ENCODE measurements around the gene RFX2. TPM values are rescaled to one million over a fixed set of nuclear protein-coding genes. Genes with fewer than 3 reads are reported as not detected.

The RFX2 gene
- total and polyA plus RNA-seq, 7 donors = 1.2 to 21.2 (median 14.3) TPM

DNA sequence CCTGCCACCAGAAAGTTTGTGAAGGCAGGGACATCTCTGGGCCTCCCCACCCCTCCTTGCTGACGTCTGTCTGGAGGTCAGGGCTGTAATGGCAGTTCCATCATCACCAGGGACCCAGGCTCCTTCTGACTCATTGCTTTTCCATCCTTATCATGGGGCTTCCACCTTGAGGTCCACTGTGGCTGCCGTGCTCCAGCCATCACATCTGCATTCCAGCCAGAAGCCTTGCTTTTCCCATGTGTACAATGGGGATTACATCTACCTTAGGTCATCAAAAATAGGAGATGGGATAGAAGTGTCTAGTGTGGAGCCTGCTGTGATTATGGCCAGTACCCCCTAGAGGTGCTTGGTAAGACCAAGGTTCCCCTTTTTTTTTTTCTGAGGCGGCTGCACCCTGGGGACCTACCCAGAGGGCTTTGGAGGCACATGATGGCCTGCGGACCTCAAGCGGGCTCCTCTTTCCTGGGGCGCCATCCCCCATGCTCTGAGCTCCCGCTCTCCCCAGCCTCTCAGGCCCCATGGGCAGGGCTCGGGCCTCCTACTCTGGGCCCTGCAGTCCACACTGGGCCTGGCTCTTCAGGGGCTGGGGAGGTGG, 119.0 kb downstream of the RFX2 start:
- Histone ChIP-seq H3K27me3 (no peaks in the 10 kb centered on the region), H3K4me3 (no peak overlapping the region), H3K36me3 (peaks cover 4 to 20% (median 10%) of the 10 kb centered on the region in 4 donors), H3K4me1 (peaks cover 0 to 35% (median 20%) of the 10 kb centered on the region in 4 donors), H3K27ac (no peak overlapping the region), H3K9me3 (no peaks in the 10 kb centered on the region)
- no peak for DNase-seq
- intact Hi-C loops (cut with DNase I) = no loop called here
- 94% methylated on average over 8 of the region's 8 CpGs for WGBS, 2 donors
- TF ChIP-seq POLR2AphosphoS5 (IDR thresholded peaks at IDR 0.05) (no peak), POLR2A (IDR thresholded peaks at IDR 0.05) (no peak), EP300 (IDR thresholded peaks at IDR 0.05) (no peak)
- TF ChIP-seq, protein P1, sequence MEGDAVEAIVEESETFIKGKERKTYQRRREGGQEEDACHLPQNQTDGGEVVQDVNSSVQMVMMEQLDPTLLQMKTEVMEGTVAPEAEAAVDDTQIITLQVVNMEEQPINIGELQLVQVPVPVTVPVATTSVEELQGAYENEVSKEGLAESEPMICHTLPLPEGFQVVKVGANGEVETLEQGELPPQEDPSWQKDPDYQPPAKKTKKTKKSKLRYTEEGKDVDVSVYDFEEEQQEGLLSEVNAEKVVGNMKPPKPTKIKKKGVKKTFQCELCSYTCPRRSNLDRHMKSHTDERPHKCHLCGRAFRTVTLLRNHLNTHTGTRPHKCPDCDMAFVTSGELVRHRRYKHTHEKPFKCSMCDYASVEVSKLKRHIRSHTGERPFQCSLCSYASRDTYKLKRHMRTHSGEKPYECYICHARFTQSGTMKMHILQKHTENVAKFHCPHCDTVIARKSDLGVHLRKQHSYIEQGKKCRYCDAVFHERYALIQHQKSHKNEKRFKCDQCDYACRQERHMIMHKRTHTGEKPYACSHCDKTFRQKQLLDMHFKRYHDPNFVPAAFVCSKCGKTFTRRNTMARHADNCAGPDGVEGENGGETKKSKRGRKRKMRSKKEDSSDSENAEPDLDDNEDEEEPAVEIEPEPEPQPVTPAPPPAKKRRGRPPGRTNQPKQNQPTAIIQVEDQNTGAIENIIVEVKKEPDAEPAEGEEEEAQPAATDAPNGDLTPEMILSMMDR (IDR thresholded peaks at IDR 0.05) = no peak

DNA sequence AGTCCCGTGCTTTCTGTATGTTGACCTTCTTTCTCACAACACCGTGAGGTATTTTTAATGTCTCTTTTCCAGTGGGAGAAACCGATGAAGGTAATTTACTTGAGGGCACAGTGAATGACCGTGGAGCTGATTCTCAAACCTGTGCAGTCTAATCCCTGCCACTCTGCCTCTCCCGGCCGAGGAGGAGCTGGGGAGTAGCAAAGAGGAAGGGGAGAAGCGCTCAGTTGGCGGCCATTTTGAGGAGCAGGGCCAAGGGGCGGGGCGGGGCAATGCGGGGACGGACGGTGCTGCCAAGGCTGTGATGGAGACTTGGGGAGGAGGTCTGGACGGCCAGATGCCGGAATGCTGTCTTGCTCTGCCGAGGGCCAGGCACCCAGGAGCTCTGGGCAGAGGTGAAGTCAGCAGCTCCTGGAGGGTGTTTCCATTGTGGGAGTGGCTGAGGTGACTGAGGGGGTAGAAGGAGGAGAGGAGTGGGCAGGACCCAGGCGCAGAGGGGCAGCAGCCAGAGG, 120.0 kb downstream of the RFX2 start:
- Histone ChIP-seq H3K36me3 (peaks cover 0 to 10% (median 6%) of the 10 kb centered on the region in 4 donors), H3K27ac (peak overlapping the region in 1 of 4 donors; percentile 4), H3K9me3 (no peaks in the 10 kb centered on the region), H3K4me1 (peaks cover 0 to 35% (median 20%) of the 10 kb centered on the region in 4 donors), H3K4me3 (no peak overlapping the region), H3K27me3 (no peaks in the 10 kb centered on the region)
- intact Hi-C loops (cut with DNase I) = no loop called here
- no peak for DNase-seq
- no peak for TF ChIP-seq POLR2AphosphoS5 (IDR thresholded peaks at IDR 0.05)
- TF ChIP-seq POLR2A (IDR thresholded peaks at IDR 0.05) = no peak
- TF ChIP-seq, protein P1 (IDR thresholded peaks at IDR 0.05) = no peak
- no peak for TF ChIP-seq EP300 (IDR thresholded peaks at IDR 0.05)
- WGBS, 2 donors = 44 to 77% methylated on average over 17 of the region's 17 CpGs

DNA sequence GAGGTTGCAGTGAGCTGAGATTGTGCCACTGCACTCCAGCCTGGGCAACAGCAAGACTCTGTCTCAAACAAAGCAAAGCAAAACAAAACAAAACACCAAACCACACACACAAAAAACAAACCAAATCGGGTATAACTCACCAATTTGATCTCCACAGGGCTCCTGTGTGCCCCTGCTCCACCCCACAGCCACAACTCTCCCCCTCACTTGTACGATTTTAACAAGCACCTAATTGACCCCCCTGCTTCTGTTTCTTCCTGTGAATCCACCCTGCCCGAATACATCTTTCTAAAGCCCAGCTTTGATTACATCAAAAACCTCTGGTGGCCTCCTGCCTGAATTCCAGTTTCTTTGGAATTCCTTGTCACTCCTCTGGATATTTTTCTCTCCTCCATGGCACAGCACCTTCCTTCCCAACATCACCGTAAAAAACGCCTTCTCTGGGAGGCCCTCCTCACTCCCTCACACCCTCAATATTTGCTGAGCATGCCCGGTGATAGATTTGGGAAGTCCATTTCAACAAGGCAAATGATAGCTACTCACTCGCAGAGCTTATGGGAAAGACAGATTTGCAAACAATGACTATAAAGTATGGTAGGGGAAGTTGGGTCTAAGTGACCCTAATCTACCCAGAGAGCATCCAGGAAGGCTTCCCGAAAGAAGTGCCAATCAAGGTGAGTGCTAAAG, 120.8 kb downstream of the RFX2 start:
- 75 to 78% methylated on average over 8 of the region's 8 CpGs for WGBS, 2 donors

DNA sequence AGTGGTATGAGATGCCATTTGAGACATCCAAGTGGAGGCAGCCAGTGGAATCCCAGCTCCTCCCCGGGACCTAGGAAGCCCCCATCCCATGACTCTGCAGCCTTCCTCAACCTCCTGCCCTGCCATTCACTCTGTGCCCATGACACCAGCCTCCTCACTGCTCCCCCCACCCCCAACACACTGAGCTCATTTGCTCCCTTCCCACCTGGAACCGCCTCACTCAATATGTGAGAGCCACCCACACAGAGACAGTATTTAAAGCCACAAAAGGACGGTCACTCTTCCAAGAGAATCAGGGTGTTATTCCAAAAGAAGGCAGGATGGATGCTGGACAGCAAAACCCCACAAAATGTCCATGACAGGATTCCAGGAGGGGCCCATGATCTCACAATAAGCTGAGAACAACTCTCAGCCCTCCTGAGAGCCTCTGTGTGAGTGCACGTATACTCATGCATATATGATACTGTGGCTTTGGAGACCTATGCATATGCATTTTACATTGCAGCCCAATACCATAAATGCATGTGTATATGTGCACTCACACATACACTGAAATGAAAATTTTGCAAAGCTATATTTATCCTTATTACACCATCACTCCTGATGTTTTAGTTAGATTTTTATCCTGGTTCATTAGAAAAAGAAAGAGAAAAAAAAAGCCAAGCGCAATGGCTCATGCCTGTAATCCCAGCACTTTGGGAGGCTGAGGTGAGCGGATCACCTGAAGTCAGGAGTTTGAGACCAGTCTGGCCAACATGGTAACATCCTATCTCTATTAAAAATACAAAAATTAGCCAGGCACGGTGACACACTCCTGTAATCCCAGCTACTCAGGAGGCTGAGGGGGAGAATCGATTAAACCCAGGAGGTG, 121.5 kb downstream of the RFX2 start:
- intact Hi-C loops (cut with DNase I) = no loop called here
- Histone ChIP-seq H3K27me3 (no peaks in the 10 kb centered on the region), H3K9me3 (no peaks in the 10 kb centered on the region), H3K4me1 (peaks cover 0 to 26% (median 13%) of the 10 kb centered on the region in 4 donors), H3K27ac (no peak overlapping the region), H3K4me3 (no peak overlapping the region), H3K36me3 (no peaks in the 10 kb centered on the region)
- no peak for DNase-seq
- 87 to 89% methylated on average over 8 of the region's 8 CpGs for WGBS, 2 donors
- TF ChIP-seq, protein P1 (IDR thresholded peaks at IDR 0.05) = no peak
- no peak for TF ChIP-seq POLR2A (IDR thresholded peaks at IDR 0.05)
- TF ChIP-seq POLR2AphosphoS5 (IDR thresholded peaks at IDR 0.05) = no peak
- TF ChIP-seq EP300 (IDR thresholded peaks at IDR 0.05) = no peak

More for the DNA sequence above, 120.8 kb downstream of the RFX2 start:
- H3K27ac ChIP-seq = no peak overlapping the region
- H3K36me3 ChIP-seq = peaks cover 0 to 2% (median under 1%) of the 10 kb centered on the region in 4 donors
- no peak overlapping the region for H3K4me3 ChIP-seq
- H3K9me3 ChIP-seq = no peaks in the 10 kb centered on the region
- no peaks in the 10 kb centered on the region for H3K27me3 ChIP-seq
- peaks cover 0 to 34% (median 19%) of the 10 kb centered on the region in 4 donors for H3K4me1 ChIP-seq
- no peak for TF ChIP-seq EP300 (IDR thresholded peaks at IDR 0.05)
- TF ChIP-seq POLR2AphosphoS5 (IDR thresholded peaks at IDR 0.05) = no peak
- TF ChIP-seq POLR2A (IDR thresholded peaks at IDR 0.05) = no peak
- TF ChIP-seq, protein P1 (IDR thresholded peaks at IDR 0.05) = no peak
- no peak for DNase-seq
- intact Hi-C loops (cut with DNase I) = no loop called here
